Measurements from ENCODE around the gene PITPNM3. TPM values are rescaled to one million over a fixed set of nuclear protein-coding genes. Genes with fewer than 3 reads are reported as not detected.

Gene PITPNM3
- total RNA-seq, 1 experiment from 2014 or later, result 1.5 TPM

DNA sequence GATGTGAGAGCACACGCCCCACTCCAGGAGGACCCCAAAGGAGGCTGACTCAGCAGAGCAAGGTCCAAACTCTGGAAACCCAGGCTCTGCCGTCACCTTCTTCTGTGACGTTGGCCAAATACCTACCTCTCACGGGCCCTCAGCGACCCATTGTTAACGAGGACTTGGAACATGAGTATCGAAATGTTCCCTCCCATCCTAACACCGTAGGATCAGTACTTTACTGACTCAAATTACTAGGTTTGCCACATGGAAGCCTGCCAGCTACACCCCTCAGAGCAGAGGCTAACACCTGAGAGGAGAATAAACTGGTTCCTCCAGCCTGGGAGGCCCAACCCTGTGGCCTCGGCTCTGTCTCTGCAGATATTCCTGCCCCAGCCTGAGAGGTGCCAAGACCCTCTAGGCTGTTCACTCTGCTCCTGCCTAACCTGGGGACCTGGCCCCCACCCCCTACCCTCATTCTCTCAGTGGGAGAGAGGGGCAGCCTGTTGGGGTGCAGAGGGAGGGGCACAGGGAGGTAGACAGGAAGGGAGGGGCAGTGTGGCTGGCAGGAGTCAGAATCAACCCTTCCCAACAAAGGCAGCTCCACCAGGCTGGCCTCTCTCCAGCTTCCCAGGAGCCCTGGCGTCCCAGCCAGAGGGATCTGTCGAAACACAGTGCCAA lies 4.4 kb downstream of the PITPNM3 start:
- DNase-seq (ENCODE audit: low read depth), result no peak

DNA sequence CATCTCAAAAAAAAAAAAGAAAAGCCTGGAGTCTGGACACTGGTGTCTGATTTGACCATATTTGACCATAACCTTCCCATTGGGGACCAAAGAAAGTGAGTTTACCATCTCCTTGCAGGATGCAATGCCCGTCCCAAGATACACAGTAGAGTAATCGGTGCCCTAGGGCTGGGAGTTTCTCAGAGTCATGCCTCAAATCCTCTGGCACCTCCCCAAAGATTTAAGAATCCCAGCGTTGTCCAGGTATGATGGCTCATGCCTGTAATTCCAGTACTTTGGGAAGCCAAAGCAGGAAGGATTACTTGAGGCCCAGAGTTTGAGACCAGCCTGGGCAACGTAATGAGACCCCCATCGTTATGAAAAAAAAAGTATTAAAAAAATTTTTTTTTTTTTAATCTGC lies 5.0 kb downstream of the PITPNM3 start:
- no peak for DNase-seq (ENCODE audit: low read depth)

DNA sequence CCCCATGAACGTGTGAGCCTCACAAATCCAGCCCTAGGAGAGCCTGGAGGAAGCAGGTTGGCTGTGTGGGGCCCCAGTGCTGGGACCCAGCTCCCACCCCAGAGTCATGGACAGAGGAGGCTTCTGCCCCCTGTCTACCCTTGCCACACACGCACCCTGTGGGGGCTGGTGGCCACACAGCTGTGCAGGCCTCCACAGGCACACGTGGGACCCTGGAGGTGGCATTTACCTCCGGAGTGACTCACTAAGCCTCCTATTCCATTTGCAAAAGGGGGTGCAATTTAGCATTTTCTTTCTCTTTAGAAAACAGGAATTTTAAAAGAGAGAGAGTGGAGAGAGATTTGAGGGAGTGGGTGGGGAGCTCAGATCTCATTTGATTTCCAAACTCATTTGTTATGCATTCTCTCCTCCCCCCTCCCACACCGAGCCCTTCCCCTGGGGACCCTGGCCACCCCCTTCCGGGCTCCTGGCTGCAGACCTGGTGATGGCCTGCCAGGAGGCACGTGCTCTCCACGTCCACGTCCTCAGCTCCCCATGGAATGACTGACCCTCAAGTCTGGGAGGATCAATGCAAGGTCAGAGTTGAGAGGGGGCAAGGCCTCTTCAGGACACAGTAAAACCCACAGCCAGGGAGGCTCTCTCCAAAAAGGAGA lies 6.8 kb downstream of the PITPNM3 start:
- DNase-seq (ENCODE audit: low read depth), result no peak

DNA sequence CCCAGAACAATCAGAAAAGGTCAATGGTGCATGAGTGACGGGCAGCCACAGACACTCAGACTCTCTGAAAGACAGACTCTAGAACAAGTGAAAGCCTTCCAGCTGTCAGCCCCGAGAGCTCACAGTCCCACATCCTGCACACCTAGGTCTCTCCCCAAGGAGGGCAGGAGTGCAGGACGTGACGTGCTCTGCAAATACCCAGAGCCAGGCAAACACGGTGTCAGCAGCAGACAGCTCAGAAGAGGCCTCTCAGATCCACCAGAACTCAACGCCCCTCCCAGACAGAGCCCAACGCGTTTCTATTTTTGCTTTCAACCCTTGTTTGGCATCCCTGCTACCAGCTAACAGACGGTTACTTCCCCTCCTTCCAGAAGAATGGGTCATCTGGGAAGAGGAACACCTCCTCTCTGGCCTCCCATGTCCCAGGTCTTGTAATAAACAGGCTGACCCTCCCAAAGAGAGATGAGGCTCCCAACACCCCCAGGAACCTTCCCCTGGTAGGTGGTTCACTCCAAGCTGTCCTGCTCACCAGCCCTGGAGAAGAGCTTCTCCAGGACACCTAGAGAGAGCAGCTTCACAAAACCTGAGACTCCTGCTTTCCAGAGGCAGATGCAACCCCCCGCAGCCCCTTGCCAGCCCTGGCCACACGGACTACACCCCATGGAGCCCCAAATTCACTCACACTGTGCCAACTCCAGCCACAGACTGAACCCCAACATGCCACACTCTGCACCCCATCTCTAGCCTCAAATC lies 7.6 kb downstream of the PITPNM3 start:
- DNase-seq (ENCODE audit: low read depth), result no peak

- DNase-seq (ENCODE audit: low read depth), result no peak
These were observed 8.3 kb downstream of the PITPNM3 start for GRCh38 chr17:6548034-6548433.

GRCh38 chr17:6547336-6547735 lies 9.0 kb downstream of the PITPNM3 start:
- DNase-seq (ENCODE audit: low read depth), result no peak

DNA sequence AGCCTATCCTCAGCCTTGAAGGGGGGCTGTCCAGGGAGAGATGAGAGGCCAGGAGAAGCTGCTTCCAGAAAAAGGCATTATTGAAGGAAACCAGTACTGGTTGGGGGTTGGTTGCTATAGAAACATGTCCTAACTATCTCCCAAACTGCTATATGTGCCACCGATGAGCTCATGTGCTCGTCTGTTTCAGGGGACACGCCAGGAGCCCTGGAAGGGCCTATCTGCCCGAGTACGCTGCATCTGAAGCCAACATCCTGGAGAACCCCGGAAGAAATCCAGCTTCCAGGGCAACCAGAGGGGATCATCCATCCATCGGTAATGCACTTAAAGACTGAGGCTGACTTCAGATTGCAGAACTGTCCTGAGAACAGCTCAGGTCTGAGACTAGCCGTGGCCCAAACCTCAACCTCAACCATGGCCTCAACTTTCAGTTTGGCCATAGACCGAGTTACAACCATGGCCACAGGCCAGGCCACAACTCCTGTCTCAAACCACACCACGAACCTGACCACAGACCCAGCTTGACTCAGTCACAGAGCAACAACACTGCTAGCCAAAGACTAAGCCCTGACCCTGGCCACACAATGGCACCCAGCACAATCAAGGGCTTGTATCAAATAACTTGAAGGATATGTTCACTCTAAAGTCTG lies 10.2 kb downstream of the PITPNM3 start:
- peak; percentile 88 for DNase-seq (ENCODE audit: low read depth)

GRCh38 chr17:6545291-6545690 lies 11.1 kb downstream of the PITPNM3 start:
- no peak for DNase-seq (ENCODE audit: low read depth)

GRCh38 chr17:6544011-6544370 lies 12.4 kb downstream of the PITPNM3 start:
- no peak for DNase-seq (ENCODE audit: low read depth)

- DNase-seq (ENCODE audit: low read depth), result no peak
These were observed 13.0 kb downstream of the PITPNM3 start for GRCh38 chr17:6543079-6544010.

- no peak for DNase-seq (ENCODE audit: low read depth)
These were observed 13.8 kb downstream of the PITPNM3 start for GRCh38 chr17:6542577-6542976.

DNA sequence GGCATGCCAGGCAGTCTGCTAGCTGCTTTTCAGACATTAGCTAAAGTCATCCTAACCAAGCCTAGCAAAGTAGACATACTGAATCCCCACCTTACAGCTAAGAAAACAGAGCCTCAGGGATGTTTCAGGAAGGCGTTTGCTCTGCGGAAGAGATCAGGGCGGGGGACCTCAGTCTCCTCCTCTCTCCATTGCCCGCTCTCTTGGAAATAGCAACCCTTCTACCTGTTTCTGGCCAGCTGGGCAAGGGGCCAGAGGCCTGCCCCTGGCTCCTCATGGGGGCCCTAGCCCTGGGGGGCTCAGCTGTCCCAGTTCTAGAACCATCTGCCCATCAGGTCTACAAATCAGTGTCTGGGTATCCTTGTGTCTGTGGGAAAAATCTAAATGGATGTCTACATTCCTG lies 14.5 kb downstream of the PITPNM3 start:
- no peak for DNase-seq (ENCODE audit: low read depth)

GRCh38 chr17:6539871-6540270 lies 16.5 kb downstream of the PITPNM3 start:
- no peak for DNase-seq (ENCODE audit: low read depth)

DNA sequence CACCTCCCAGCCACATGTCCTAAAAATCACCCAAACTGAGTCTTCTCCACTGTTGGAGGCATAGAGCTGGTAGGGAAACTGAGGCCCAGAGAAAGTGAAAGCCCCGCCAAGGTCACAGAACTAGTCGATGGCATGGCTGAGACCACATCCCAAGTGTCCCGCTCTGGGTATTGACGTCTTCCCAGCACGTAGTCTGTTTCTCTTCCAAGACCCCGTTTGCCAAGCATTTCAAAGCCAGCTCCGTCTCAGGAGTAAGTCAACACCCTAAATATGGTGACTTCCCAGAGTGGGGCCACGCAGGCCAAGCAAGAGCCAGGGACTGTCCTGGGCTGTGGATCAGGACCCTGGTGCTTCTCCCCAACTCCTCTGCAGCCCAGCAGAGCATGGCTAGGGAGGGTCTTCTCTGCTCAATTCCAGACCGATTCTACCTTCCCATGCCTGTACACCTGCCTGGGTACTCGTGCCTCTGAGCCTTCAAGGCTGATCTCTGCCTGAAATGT lies 19.7 kb downstream of the PITPNM3 start:
- no peak for DNase-seq (ENCODE audit: low read depth)

DNA sequence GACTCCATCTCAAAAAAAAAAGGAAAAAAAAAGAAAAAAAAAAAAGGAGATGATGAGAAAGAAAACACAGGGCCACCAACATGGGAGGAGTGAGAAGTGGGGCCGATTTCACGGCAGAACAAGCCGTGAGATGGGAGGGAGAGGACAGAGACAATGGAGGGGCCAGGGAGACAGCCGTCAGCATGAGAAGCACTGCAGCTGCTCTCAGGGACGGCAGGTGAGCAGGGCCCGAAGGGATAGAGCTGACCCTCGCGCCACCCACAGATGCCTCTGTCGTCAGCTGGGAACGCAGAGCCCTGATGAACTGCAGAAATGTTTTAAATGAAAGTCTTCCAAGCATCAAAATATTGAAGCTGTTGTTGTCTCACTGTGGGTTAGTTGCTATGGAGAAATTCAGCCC lies 20.3 kb downstream of the PITPNM3 start:
- DNase-seq (ENCODE audit: low read depth), result no peak

DNA sequence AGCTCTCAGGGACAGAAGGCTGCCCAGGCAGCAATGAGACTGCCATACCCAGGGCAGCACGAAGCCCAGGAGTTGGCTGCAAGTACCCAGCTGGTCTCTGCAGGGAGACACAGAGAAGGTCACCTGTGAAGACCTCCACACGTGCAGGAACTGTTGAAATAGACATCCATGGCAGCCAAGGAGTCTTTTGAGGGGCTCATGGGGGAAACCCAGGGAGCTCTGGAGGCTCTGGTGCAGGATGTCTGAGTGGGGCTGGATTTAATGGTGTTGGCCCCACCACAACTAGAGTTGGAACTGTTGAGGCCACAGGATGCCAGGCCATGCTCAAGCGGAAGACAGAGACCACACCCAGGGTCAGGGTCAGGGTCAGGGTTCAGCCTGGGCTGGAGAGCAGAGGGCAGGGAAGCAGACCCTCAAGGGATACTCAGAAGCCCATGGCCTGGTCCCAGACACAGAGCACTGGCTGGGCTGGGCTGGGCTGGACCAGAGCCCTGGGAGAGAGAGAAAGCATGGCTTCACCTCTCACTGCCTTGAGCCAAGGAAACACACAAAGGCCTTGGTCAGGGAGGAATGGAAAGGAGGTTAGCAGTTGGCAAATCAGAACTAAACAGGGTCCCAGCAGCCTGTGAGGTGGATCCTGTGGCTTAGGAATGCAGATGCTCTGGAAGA lies 21.4 kb downstream of the PITPNM3 start:
- no peak for DNase-seq (ENCODE audit: low read depth)

DNA sequence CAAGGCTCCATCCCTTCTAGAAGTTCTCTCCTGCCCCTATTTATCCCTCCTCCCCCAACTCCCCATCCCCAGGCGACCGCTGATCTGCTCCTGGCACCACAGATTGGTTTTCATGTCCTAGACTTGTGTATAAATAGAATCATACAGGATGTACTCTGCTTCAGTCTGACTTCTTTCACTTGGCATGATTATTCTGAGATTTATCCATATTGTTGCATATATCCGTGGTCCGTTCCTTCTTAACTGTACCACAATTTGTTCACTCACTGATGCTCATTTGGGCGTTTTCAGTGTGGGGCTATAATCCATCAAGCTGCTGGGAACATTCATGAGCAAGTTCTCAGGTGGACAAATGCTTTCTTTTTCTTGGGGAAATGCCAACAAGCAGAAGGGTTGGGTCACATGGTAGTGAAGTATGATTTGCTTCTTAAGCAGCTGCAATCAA lies 23.9 kb downstream of the PITPNM3 start:
- no peak for DNase-seq (ENCODE audit: low read depth)

GRCh38 chr17:6531575-6531974 lies 24.8 kb downstream of the PITPNM3 start:
- DNase-seq (ENCODE audit: low read depth), result no peak

DNA sequence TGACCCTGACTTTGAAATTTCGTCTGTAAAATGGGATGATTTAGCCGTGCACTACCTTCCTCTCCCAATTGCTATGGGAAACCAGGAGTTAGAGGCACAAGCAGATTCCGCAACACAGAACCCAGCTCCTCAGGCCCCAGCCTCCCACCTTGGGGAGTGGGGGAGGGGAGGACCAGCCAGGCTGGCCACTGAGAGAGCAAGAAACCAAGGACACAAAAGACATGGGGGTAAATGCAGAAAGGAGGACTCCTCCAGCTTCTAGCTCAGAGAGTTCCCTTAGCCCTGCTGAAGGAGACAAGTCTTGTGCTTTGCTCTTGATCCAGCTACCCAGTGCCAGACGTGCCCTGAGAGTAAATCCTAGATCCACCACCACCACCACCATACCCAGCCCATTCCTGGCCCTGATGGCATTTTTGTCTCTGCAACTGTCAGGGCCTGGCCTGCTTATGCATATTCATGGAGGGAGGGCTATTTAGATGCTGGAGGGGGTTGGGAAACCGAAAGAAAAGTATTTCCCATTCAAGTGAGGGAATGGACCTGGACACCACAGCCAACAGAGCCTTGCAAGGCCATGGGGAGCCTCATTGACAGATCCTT lies 25.9 kb downstream of the PITPNM3 start:
- no peak for DNase-seq (ENCODE audit: low read depth)

DNA sequence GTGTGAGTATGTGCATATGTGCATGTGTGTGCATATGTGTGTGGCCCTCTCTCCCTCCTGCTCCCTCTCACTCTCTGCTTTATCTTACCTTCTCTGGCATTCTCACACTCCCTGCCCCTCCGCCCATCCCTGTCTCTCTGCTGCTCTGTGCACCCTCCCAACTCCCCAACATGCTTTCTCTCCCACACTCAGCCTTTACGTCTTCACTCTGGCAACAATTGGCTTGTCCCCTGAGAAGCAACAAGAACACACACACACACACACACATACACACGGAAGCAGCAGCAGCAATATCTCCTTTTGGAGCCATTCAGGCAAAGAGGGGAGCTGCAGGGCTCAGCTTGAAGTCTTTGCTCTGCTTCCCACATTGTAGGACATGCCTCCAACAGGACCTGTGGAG lies 27.8 kb downstream of the PITPNM3 start:
- DNase-seq (ENCODE audit: low read depth), result no peak
